HepG2 (cell line): Measurements from ENCODE around the gene GPC4.

Experiments used
- CTCF ChIP-seq: sonication (generic); formaldehyde crosslinking; IDR thresholded peaks from 2 replicates; pipeline ENCODE4 v1.5.0; 2020; ENCODE audit warnings: mild to moderate bottlenecking, missing genetic modification reagents, moderate library complexity
- GZF1 ChIP-seq: sonication (generic); formaldehyde crosslinking; IDR thresholded peaks from 2 replicates; pipeline ENCODE4 v1.5.1; 2020; ENCODE audit warnings: mild to moderate bottlenecking, missing genetic modification reagents
- KAT7 ChIP-seq: IDR thresholded peaks from 2 replicates; pipeline ENCODE4 v1.6.1; 2018; ENCODE audit warnings: borderline replicate concordance, missing compliant biosample characterization
- PATZ1 ChIP-seq: sonication (generic); formaldehyde crosslinking; IDR thresholded peaks from 2 replicates; pipeline ENCODE4 v1.4.0; 2020; ENCODE audit warnings: missing genetic modification reagents
- SMC3 ChIP-seq: IDR thresholded peaks from 2 replicates; pipeline ENCODE4 v1.6.1; 2011; ENCODE audit warnings: low read length, improper control_type of control experiment
- TARDBP ChIP-seq: sonication (generic); formaldehyde crosslinking; IDR thresholded peaks from 2 replicates; pipeline ENCODE4 v1.8.0; 2022; ENCODE audit warnings: mild to moderate bottlenecking, missing genetic modification reagents
- ZBTB2 ChIP-seq: sonication (generic); formaldehyde crosslinking; IDR thresholded peaks from 2 replicates; pipeline ENCODE4 v1.8.0; 2022; ENCODE audit warnings: low read depth, missing genetic modification reagents
- ZBTB4 ChIP-seq: sonication (generic); formaldehyde crosslinking; IDR thresholded peaks from 2 replicates; pipeline ENCODE4 v1.4.0; 2020; ENCODE audit warnings: missing genetic modification reagents, mild to moderate bottlenecking, borderline replicate concordance
- ZNF724P ChIP-seq: sonication (generic); formaldehyde crosslinking; IDR thresholded peaks from 2 replicates; pipeline ENCODE4 v1.8.0; 2022; ENCODE audit warnings: missing genetic modification reagents, borderline replicate concordance

GRCh38 chrX:133321451-133321850 lies 93.8 kb downstream of the GPC4 start:
- TF ChIP-seq ZBTB4 (CRISPR knock-in tag) (no peak), ZNF724P (CRISPR knock-in tag) (no peak), SMC3 (no peak), TARDBP (CRISPR knock-in tag) (no peak), ZBTB2 (no peak), CTCF (no peak), GZF1 (CRISPR knock-in tag) (no peak), PATZ1 (CRISPR knock-in tag) (no peak), KAT7 (CRISPR knock-in tag) (no peak)
